ENCODE measurements around the gene SLC30A3. TPM values are rescaled to one million over a fixed set of nuclear protein-coding genes. Genes with fewer than 3 reads are reported as not detected.

The SLC30A3 gene
- total RNA-seq, 4 donors from 2014 or later = 0.44 TPM; not detected in 3

DNA sequence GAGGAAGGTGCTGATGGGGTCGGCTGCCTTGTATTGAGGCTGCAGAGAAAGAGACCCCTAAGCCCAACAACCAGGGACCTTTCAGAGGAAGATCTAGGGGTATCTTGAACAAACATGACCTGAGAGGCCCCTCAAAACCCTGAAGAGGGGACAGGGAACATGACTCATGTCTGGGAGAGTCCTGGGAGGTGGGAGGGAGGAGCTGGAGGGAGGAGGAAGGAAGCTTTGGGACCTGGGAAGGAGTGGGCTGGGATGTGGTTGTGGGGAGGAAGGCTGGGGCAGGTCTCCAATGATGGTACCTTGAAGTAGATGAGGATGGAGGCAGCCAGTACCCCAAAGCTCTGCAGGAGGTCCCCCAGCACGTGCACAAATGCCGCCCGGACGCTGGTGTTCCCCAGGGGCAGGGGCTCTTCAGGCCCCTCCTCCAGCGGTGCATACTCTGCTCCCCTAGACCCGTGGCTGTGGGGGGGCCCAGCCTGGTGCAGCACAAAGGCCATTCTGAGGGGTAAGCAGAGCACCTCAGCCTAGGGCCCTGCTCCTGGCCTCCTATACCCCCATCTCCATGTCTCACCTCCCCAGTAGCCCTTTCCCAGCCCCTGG lies 5.9 kb downstream of the SLC30A3 start:
- TF ChIP-seq EP300 (IDR thresholded peaks at IDR 0.05) (no peak), POLR2A (IDR thresholded peaks at IDR 0.05) (no peak)
- TF ChIP-seq, protein P1, sequence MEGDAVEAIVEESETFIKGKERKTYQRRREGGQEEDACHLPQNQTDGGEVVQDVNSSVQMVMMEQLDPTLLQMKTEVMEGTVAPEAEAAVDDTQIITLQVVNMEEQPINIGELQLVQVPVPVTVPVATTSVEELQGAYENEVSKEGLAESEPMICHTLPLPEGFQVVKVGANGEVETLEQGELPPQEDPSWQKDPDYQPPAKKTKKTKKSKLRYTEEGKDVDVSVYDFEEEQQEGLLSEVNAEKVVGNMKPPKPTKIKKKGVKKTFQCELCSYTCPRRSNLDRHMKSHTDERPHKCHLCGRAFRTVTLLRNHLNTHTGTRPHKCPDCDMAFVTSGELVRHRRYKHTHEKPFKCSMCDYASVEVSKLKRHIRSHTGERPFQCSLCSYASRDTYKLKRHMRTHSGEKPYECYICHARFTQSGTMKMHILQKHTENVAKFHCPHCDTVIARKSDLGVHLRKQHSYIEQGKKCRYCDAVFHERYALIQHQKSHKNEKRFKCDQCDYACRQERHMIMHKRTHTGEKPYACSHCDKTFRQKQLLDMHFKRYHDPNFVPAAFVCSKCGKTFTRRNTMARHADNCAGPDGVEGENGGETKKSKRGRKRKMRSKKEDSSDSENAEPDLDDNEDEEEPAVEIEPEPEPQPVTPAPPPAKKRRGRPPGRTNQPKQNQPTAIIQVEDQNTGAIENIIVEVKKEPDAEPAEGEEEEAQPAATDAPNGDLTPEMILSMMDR (IDR thresholded peaks at IDR 0.05) = no peak
- Histone ChIP-seq H3K27me3 (peaks cover 0 to 90% of the 10 kb centered on the region in 2 donors), H3K27ac (no peak overlapping the region), H3K9me3 (no peaks in the 10 kb centered on the region), H3K36me3 (no peaks in the 10 kb centered on the region), H3K4me3 (no peak overlapping the region), H3K4me1 (peaks cover 0 to 5% (median 2%) of the 10 kb centered on the region in 4 donors)
- 76 to 77% methylated on average over 7 of the region's 7 CpGs for WGBS, 2 donors
- no peak for DNase-seq (ENCODE audit: low spot score in 2 of 2)

DNA sequence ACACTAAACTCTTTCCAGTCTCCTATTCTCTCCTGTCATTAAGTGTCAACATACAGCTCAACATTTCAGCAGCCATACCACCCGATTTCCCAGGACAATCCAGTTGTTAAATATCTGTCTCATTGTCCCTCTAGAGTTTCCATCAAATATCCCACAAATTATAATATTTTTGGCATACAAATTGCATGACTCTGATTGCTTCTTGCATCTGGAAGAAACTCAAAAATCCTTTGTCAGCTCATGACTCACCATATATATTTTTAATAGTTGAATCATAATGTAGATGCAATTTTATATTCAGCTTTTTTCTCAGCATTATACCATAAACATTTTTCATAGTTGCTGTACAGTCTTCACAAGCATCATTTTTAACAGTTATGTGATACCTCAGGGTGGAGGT lies 7.2 kb downstream of the SLC30A3 start:
- no peak for TF ChIP-seq POLR2A (IDR thresholded peaks at IDR 0.05)
- no peak for TF ChIP-seq EP300 (IDR thresholded peaks at IDR 0.05)
- TF ChIP-seq, protein P1 (IDR thresholded peaks at IDR 0.05) = no peak
- peaks cover 0 to under 1% (median 0%) of the 10 kb centered on the region in 4 donors for H3K4me1 ChIP-seq
- DNase-seq (ENCODE audit: low spot score in 2 of 2) = no peak
- no peak overlapping the region for H3K27ac ChIP-seq
- H3K36me3 ChIP-seq = no peaks in the 10 kb centered on the region
- H3K27me3 ChIP-seq = peaks cover 0 to 89% of the 10 kb centered on the region in 2 donors
- H3K9me3 ChIP-seq = no peaks in the 10 kb centered on the region
- WGBS, 2 donors = 25 to 31% methylated on average over 1 of the region's 1 CpG
- H3K4me3 ChIP-seq = no peak overlapping the region

DNA sequence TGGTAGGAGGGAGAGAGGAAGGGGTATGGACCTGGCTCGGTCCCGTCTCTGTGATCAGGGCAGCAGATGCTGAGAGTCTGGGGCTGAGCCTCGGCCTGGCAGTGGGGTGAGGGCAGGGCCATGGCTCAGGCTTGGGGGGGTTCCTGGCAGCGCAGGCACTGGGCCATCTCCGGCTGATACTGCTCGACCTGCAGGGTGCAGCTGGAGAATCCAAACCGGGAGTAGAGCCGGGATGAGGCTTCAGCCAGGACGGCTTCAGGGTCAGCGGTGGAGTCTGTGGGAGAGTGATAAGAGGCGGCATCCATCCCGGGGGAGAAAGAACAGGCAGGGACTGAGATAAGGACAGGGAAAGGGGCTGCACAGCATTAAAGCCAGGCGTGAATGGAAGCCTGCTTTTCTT lies 7.7 kb downstream of the SLC30A3 start:
- no peak for TF ChIP-seq POLR2A (IDR thresholded peaks at IDR 0.05)
- TF ChIP-seq EP300 (IDR thresholded peaks at IDR 0.05) = no peak
- TF ChIP-seq, protein P1 (IDR thresholded peaks at IDR 0.05) = no peak
- no peak for DNase-seq (ENCODE audit: low spot score in 2 of 2)
- Histone ChIP-seq H3K27ac (no peak overlapping the region), H3K36me3 (no peaks in the 10 kb centered on the region), H3K27me3 (peaks cover 0 to 89% of the 10 kb centered on the region in 2 donors), H3K4me1 (peaks cover 0 to 5% (median 0%) of the 10 kb centered on the region in 4 donors), H3K4me3 (no peak overlapping the region), H3K9me3 (no peaks in the 10 kb centered on the region)
- 43 to 46% methylated on average over 13 of the region's 13 CpGs for WGBS, 2 donors

DNA sequence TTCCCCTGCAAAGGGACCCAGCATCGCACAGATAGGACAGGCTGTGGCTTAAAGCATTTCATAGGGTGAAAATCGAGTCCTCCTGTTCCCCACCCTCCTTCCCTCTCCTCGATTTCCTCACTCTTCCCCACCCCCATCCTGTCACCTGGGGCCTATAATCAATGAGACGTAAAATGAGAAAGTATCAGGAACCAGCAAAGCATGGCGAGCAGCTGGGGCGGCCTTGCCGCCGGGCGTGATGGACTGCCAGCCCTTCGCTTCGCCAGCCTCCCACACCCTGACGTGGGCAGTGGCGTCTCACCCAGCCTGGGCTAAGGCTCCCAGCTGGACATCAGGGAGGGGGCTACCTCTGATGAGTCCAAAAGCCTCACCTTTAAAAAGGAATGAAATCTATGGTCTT lies 11.1 kb downstream of the SLC30A3 start:
- 75 to 82% methylated on average over 13 of the region's 13 CpGs for WGBS, 2 donors
- H3K4me3 ChIP-seq = no peak overlapping the region
- TF ChIP-seq POLR2A (IDR thresholded peaks at IDR 0.05) = no peak
- TF ChIP-seq EP300 (IDR thresholded peaks at IDR 0.05) = no peak
- TF ChIP-seq, protein P1 (IDR thresholded peaks at IDR 0.05) = no peak
- H3K4me1 ChIP-seq = peaks cover 0 to 7% (median 0%) of the 10 kb centered on the region in 4 donors
- no peaks in the 10 kb centered on the region for H3K9me3 ChIP-seq
- no peak for DNase-seq (ENCODE audit: low spot score in 2 of 2)
- no peak overlapping the region for H3K27ac ChIP-seq
- no peaks in the 10 kb centered on the region for H3K36me3 ChIP-seq
- H3K27me3 ChIP-seq = peaks cover 0 to 63% of the 10 kb centered on the region in 2 donors

DNA sequence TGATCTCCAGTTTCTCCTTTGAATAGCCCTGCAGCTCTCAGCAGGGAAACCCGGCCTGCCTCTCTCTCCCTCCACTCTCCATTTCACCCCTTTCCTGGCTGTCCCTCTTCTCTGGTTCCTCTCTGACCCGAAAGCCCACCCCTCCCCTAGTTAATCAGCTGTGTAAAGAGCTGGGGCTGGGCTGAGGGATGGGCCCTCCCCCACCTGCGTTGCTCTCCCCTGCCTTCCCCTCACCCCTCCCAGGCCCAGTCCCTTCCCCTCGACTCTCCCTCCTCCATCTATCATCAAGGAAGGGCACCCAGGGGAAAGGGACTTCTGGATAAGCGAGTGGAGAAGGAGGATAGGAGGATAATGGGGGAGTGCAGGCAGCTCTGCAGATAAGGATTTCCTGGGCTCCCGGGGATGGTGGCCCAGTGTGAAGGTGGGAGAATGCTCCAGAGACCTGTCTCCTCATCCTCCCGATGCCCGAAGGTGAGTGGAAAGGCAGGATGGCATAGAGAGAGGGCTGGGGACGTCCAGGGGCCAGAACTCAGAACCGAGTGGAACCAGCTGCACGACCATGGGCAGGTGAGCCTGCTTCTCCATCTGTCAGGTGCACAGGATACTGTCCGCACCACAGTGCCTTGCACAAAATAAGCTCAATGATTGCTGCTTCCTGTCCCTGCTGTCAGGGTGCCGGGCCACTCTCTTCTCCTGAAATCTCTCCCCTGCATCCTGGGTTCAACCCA lies 12.0 kb downstream of the SLC30A3 start:
- Histone ChIP-seq H3K27me3 (peaks cover 0 to 56% of the 10 kb centered on the region in 2 donors), H3K27ac (no peak overlapping the region), H3K4me1 (peaks cover 0 to 7% (median 0%) of the 10 kb centered on the region in 4 donors), H3K9me3 (no peaks in the 10 kb centered on the region), H3K4me3 (no peak overlapping the region), H3K36me3 (no peaks in the 10 kb centered on the region)
- no peak for DNase-seq (ENCODE audit: low spot score in 2 of 2)
- 63 to 68% methylated on average over 13 of the region's 13 CpGs for WGBS, 2 donors
- TF ChIP-seq POLR2A (IDR thresholded peaks at IDR 0.05) (no peak), EP300 (IDR thresholded peaks at IDR 0.05) (no peak)
- TF ChIP-seq, protein P1 (IDR thresholded peaks at IDR 0.05) = no peak

Measured in tibial nerve (tissue), 4 donors.